Subcutaneous adipose tissue (tissue), 4 donors: ENCODE data around the gene NIM1K. TPM values are rescaled to one million over a fixed set of nuclear protein-coding genes. Genes with fewer than 3 reads are reported as not detected.

ENCODE experiments used
- total RNA-seq, 4 donors: library from RNA; depleted of rRNA; stranded (reverse); fragments of >200 nt; gene quantifications; one replicate each; pipeline ENCODE4 v1.1.0, GENCODE V29; 2016
- TF ChIP-seq, protein P1 (sequence below): fragments of 450-650 bp; IDR thresholded peaks from one replicate; pipeline ENCODE4 v1.5.1; 2016; ENCODE audit warnings: low read depth, mild to moderate bottlenecking, control low read depth, antibody characterized with exemption, moderate library complexity

NIM1K gene
- total RNA-seq, 4 donors from 2014 or later = 0.17 to 0.44 TPM; not detected in 2

DNA sequence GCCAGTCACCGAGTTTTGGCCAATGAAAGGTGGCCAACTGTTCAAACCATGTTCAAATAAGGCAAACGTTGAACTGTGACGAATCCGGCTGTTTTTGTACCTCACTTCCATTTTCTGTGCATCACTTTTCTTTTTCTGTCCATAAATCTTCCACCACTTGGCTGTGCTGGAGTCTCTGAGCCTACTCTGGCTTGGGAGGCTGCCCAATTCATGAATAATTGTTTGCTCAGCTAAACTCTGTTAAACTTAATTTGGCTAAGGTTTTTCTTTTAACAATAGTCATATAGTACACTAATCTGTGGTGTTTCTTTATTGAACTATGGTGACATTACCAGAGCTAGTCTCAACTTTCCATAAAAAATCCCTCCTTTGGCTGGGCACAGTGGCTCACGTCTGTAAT is 11.3 kb downstream of the NIM1K start:
- TF ChIP-seq, protein P1, sequence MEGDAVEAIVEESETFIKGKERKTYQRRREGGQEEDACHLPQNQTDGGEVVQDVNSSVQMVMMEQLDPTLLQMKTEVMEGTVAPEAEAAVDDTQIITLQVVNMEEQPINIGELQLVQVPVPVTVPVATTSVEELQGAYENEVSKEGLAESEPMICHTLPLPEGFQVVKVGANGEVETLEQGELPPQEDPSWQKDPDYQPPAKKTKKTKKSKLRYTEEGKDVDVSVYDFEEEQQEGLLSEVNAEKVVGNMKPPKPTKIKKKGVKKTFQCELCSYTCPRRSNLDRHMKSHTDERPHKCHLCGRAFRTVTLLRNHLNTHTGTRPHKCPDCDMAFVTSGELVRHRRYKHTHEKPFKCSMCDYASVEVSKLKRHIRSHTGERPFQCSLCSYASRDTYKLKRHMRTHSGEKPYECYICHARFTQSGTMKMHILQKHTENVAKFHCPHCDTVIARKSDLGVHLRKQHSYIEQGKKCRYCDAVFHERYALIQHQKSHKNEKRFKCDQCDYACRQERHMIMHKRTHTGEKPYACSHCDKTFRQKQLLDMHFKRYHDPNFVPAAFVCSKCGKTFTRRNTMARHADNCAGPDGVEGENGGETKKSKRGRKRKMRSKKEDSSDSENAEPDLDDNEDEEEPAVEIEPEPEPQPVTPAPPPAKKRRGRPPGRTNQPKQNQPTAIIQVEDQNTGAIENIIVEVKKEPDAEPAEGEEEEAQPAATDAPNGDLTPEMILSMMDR = no peak

DNA sequence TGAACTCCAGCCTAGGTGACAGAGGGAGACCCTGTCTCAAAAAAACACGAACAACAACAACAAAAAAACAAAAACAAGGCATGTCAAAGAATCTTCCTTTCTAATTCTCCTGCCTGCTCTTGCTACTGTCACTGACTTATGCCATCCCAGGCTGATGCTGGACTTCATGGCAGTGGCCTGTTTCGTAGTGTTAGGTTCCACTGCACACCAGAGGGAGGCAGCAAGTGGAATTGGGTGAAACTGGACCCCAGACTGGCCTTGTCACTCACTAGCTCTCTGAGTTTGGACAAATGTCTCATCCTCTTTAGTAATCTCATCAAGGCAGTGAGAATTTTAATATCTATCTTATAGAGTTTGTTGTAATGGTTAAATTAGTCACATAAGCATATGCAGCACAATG is 12.9 kb downstream of the NIM1K start:
- TF ChIP-seq, protein P1 = no peak

DNA sequence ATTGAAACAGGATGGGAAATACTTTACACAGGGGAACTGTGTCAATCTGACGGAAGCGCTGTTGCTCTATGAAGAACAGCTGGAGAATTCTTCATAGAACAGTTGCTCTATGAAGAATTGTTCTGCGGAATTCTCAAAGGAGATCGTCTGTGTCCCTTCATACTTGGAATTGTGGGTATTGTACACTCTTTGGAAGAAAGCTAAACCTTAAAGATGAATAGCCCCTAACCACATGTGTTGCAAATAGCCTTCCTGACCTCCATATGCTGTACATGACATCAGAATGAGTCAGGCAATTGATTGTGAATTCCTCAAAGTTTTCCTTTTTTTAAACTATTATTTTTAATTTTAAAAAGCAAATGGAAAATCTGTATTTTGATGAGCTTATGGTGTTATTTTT is 15.6 kb downstream of the NIM1K start:
- TF ChIP-seq, protein P1 = no peak

DNA sequence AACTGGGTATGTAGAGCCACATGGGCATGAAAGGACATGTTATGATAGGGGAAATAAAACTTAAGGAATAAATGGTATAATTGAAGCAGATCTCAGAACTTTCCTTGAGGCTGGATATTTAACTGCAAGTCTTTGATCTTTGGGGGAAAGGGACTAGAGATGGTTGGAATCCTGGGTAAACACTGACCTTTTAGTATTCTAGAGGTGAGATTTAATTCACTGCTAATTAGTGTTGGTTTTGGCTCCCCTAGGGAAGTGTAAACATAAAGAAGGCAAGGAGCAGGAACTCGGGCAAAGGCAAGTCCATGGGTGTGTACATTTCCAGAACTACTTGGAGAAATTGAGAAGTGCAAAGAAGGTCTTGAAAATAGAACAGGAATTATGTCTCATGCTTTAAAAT is 16.6 kb downstream of the NIM1K start:
- TF ChIP-seq, protein P1 = no peak

DNA sequence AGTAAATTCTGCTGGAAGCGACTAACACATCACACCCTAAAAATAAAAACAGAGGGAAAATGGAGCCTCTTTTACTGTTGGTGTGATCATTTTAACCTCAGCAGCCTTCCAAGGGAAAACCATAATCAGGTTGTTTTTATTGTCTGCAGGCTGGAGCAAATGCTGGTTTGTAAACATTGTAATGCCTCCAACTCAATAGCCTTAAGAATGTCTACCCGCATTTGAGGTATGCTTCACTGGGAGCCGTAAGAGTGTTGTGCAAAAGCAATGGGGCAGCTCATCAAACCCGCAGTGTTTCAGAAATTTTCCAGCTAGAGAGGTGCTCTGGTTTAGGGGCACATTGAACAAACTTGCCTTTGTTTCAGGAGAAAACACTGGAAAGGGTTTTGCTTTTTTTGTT is 17.0 kb downstream of the NIM1K start:
- TF ChIP-seq, protein P1 = no peak

DNA sequence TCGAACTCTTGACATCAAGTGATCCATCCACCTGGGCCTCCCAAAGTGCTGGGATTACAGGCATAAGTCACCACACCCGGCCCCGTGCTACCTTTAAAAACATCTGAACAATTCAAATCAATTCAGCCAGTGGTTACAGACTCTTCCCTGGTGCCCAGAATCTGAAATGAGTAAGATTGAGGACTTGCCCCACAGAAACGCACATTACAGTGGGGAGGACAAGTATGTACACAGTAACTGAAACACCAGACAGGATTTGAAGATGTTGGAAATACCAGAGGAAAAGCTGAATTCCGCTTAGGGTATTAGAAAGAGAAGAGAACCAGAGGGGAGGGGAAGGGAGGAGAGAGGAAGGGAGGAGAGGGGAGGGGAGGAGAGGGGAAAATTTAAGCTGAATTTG is 17.8 kb downstream of the NIM1K start:
- TF ChIP-seq, protein P1 = no peak

DNA sequence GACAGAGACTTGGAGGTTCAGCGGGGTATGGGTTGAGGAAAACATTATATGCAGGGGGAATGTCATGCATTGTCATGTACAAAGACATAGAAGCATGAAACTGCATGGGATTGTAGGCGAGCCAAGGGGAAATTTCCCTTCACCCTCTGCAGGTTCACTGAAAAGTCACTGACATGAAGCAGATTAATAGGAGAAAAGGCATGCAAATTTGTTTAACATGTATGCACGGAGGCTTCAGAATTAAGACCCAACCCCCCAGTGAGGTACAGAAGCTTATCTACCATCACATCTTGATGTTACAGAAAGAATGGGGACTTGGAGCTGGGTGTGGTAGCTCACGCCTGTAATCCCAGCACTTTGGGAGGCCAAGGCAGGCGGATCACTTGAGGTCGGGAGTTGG is 18.5 kb downstream of the NIM1K start:
- TF ChIP-seq, protein P1 = no peak
